H1 (cell line): ENCODE results near the gene TNNI3. TPM values are rescaled to one million over a fixed set of nuclear protein-coding genes. Genes with fewer than 3 reads are reported as not detected.

Experiments
- CTCF ChIA-PET: fragments of 300-600 bp; sonication (Branson Sonifier 250); formaldehyde crosslinking; loops from one replicate; lab custom pipeline; 2021; ENCODE audit not compliant: partially characterized antibody; lab: Charles Lee
- POLR2A ChIA-PET: fragments of 300-600 bp; sonication (Branson Sonifier 250); formaldehyde crosslinking; loops from one replicate; lab custom pipeline; 2021; ENCODE audit warnings: inconsistent platforms; ENCODE audit not compliant: partially characterized antibody; lab: Charles Lee
- DNase-seq, 2 experiments: peaks; one replicate each; pipeline versions ENCODE4 v3.0.0 to v3.0.0-alpha.2; 2010 to 2022; ENCODE audit warnings: low spot score in 2 of 2, low read depth in 1 of 2, mixed read lengths in 1 of 2
- FAIRE-seq: peaks from 2 replicates; lab custom pipeline; 2011; peaks lifted over from hg19 to GRCh38; lab: Jason Lieb, UNC
- H2AFZ ChIP-seq: 2 replicates; pipeline ENCODE4 v1.8.1; 2012; ENCODE audit warnings: low read length, inconsistent platforms
- H2AK5ac ChIP-seq: 2 replicates; pipeline ENCODE4 v1.6.1; 2013; ENCODE audit warnings: low read depth, low read length
- H2BK120ac ChIP-seq: replicated peaks from 2 replicates; pipeline ENCODE3; 2013; ENCODE audit warnings: low read depth, low read length, inconsistent platforms
- H2BK12ac ChIP-seq: 2 replicates; pipeline ENCODE4 v1.6.1; 2013; ENCODE audit warnings: low read depth, low read length
- H2BK15ac ChIP-seq: 2 replicates; pipeline ENCODE4 v1.6.1; 2013; ENCODE audit warnings: low read length
- H2BK20ac ChIP-seq: 2 replicates; pipeline ENCODE4 v1.6.1; 2013; ENCODE audit warnings: low read length
- H2BK5ac ChIP-seq: 2 replicates; pipeline ENCODE4 v1.6.1; 2013; ENCODE audit warnings: low read depth, low read length
- H3K14ac ChIP-seq: 2 replicates; pipeline ENCODE4 v1.6.1; 2013; ENCODE audit warnings: inconsistent platforms; ENCODE audit not compliant: insufficient read length
- H3K18ac ChIP-seq: 2 replicates; pipeline ENCODE4 v1.6.1; 2013; ENCODE audit warnings: low read length; ENCODE audit errors: extremely low read depth
- H3K23ac ChIP-seq: 2 replicates; pipeline ENCODE4 v1.6.1; 2013; ENCODE audit warnings: inconsistent platforms; ENCODE audit not compliant: insufficient read length
- H3K23me2 ChIP-seq: 2 replicates; pipeline ENCODE4 v1.6.1; 2013; ENCODE audit warnings: low read depth, low read length
- H3K27ac ChIP-seq: 2 replicates; pipeline ENCODE4 v1.6.1; 2011; ENCODE audit warnings: low read depth, low read length, inconsistent platforms
- H3K27me3 ChIP-seq, 4 experiments: replicated peaks in 1 of 4; 1 replicate in 1 of 4; 2 replicates in 3 of 4; pipeline versions ENCODE4 v1.6.1 to v1.8.1; 2011 to 2013; ENCODE audit warnings: low read length in 3 of 4, mild to moderate bottlenecking in 3 of 4, inconsistent platforms in 2 of 4, mixed read lengths in 2 of 4, moderate library complexity in 1 of 4; ENCODE audit not compliant: control insufficient read depth in 3 of 4, insufficient read depth in 3 of 4; ENCODE audit errors: extremely low read depth in 1 of 4
- H3K36me3 ChIP-seq, 4 experiments: 2 replicates each; pipeline versions ENCODE4 v1.6.1 to v1.8.1; 2011 to 2013; ENCODE audit warnings: mild to moderate bottlenecking in 4 of 4, low read length in 3 of 4, moderate library complexity in 2 of 4, control low read depth in 1 of 4, inconsistent platforms in 1 of 4; ENCODE audit not compliant: insufficient read depth in 4 of 4, control insufficient read depth in 2 of 4
- H3K4ac ChIP-seq: replicated peaks from 2 replicates; pipeline ENCODE3; 2013; ENCODE audit warnings: low read length, low read depth, mixed read lengths, inconsistent platforms; ENCODE audit not compliant: insufficient read length
- H3K4me1 ChIP-seq, 4 experiments: replicated peaks in 1 of 4; 1 replicate in 1 of 4; 2 replicates in 3 of 4; pipeline versions ENCODE4 v1.6.1 to v1.8.1; 2011 to 2013; ENCODE audit warnings: low read length in 3 of 4, inconsistent platforms in 2 of 4, mixed read lengths in 1 of 4; ENCODE audit not compliant: insufficient read depth in 4 of 4, control insufficient read depth in 3 of 4
- H3K4me2 ChIP-seq, 2 experiments: 2 replicates each; pipeline versions ENCODE4 v1.6.1 to v1.8.1; 2011 to 2013; ENCODE audit warnings: low read depth in 2 of 2, low read length in 2 of 2, control low read depth in 1 of 2, inconsistent platforms in 1 of 2, mild to moderate bottlenecking in 1 of 2; ENCODE audit not compliant: insufficient read depth in 1 of 2
- H3K4me3 ChIP-seq, 4 experiments: fragments of 200-600, 300-600 bp in 1 of 4; sonication (generic), shearing (Covaris generic), sonication (Bioruptor Twin) in 1 of 4; 2 replicates each; pipeline versions ENCODE4 v1.5.1 to v1.8.1; 2011 to 2016; ENCODE audit warnings: low read length in 4 of 4, low read depth in 3 of 4, control low read depth in 2 of 4, inconsistent platforms in 2 of 4, mild to moderate bottlenecking in 2 of 4, mixed read lengths in 1 of 4, moderate library complexity in 1 of 4; ENCODE audit not compliant: insufficient read depth in 2 of 4; ENCODE audit errors: extremely low read depth in 1 of 4
- H3K56ac ChIP-seq: replicated peaks from 2 replicates; pipeline ENCODE3; 2013; ENCODE audit warnings: low read depth, mild to moderate bottlenecking, mixed read lengths, low read length, inconsistent platforms; ENCODE audit not compliant: insufficient read length
- H3K79me1 ChIP-seq: 2 replicates; pipeline ENCODE4 v1.6.1; 2013; ENCODE audit warnings: low read depth, low read length, control low read depth
- H3K79me2 ChIP-seq, 2 experiments: 2 replicates each; pipeline versions ENCODE4 v1.6.1 to v1.8.1; 2012 to 2013; ENCODE audit warnings: low read length in 2 of 2, mild to moderate bottlenecking in 2 of 2, inconsistent platforms in 1 of 2; ENCODE audit not compliant: insufficient read depth in 2 of 2, control insufficient read depth in 1 of 2
- H3K9ac ChIP-seq, 4 experiments: replicated peaks in 1 of 4; 1 replicate in 1 of 4; 2 replicates in 3 of 4; pipeline versions ENCODE4 v1.6.1 to v1.8.1; 2011 to 2013; ENCODE audit warnings: low read depth in 3 of 4, low read length in 3 of 4, control low read depth in 2 of 4, mild to moderate bottlenecking in 2 of 4, moderate library complexity in 2 of 4, inconsistent platforms in 1 of 4; ENCODE audit errors: extremely low read depth in 1 of 4
- H3K9me3 ChIP-seq, 2 experiments: 2 replicates each; pipeline versions ENCODE4 v1.6.1 to v1.8.1; 2012 to 2013; ENCODE audit warnings: mild to moderate bottlenecking in 2 of 2, moderate library complexity in 2 of 2, control low read depth in 1 of 2, inconsistent platforms in 1 of 2, low read depth in 1 of 2, low read length in 1 of 2, mixed read lengths in 1 of 2; ENCODE audit not compliant: insufficient read depth in 2 of 2
- H4K20me1 ChIP-seq, 2 experiments: replicated peaks in 1 of 2; 2 replicates each; pipeline versions ENCODE3 to v1.8.1; 2011 to 2013; ENCODE audit warnings: inconsistent platforms in 2 of 2, low read length in 2 of 2, mild to moderate bottlenecking in 1 of 2; ENCODE audit not compliant: insufficient read depth in 2 of 2, control insufficient read depth in 1 of 2
- H4K5ac ChIP-seq: 2 replicates; pipeline ENCODE4 v1.6.1; 2013; ENCODE audit warnings: low read length, low read depth, mixed read lengths, inconsistent platforms; ENCODE audit not compliant: insufficient read length
- H4K8ac ChIP-seq: 2 replicates; pipeline ENCODE4 v1.8.0; 2013; ENCODE audit warnings: mild to moderate bottlenecking, moderate library complexity, low read length, inconsistent platforms; ENCODE audit not compliant: insufficient read depth; ENCODE audit errors: extremely low read depth
- H4K91ac ChIP-seq: replicated peaks from 2 replicates; pipeline ENCODE3; 2013; ENCODE audit warnings: low read length, mixed read lengths, inconsistent platforms; ENCODE audit not compliant: insufficient read length
- ATF2 ChIP-seq: IDR thresholded peaks from 2 replicates; pipeline ENCODE4 v1.6.1; 2012; ENCODE audit warnings: low read length, inconsistent platforms
- ATF3 ChIP-seq: IDR thresholded peaks from 2 replicates; pipeline ENCODE4 v1.6.1; 2011; ENCODE audit warnings: low read depth, mild to moderate bottlenecking, low read length; ENCODE audit not compliant: insufficient read depth
- EZH2 ChIP-seq: fragments of 200-600 bp; sonication (generic); IDR thresholded peaks from 2 replicates; pipeline ENCODE4 v1.7.1; 2012; ENCODE audit warnings: low read depth, mild to moderate bottlenecking, moderate library complexity, low read length, inconsistent platforms; ENCODE audit not compliant: severe bottlenecking
- JUN ChIP-seq: IDR thresholded peaks from 2 replicates; pipeline ENCODE4 v1.6.1; 2011; ENCODE audit warnings: low read depth, mild to moderate bottlenecking, improper control_type of control experiment, low read length
- JUND ChIP-seq: IDR thresholded peaks from 2 replicates; pipeline ENCODE4 v1.6.1; 2011; ENCODE audit warnings: mild to moderate bottlenecking, improper control_type of control experiment, low read length
- SP2 ChIP-seq: IDR thresholded peaks from 2 replicates; pipeline ENCODE4 v1.6.1; 2012; ENCODE audit warnings: mild to moderate bottlenecking, low read length, inconsistent platforms
- WGBS, 2 experiments: shearing (Covaris generic) in 1 of 2; methylation state at CpG; one replicate each; pipeline versions ENCODE4 v1.1.6 to v1.1.7; 2013 to 2015; ENCODE audit warnings: low lambda C conversion rate in 2 of 2, mixed read lengths in 2 of 2, inconsistent platforms in 1 of 2, low coverage in 1 of 2, missing lambda C conversion rate in 1 of 2; ENCODE audit not compliant: insufficient replicate concordance in 2 of 2, insufficient coverage in 1 of 2, insufficient read length in 1 of 2; ENCODE audit errors: extremely low coverage in 1 of 2, missing lambda C conversion rate in 1 of 2; 5-methylcytosine and 5-hydroxymethylcytosine counted together
- polyA plus RNA-seq, 7 experiments: library from polyadenylated mRNA; depleted of rRNA in 3 of 7; stranded (reverse) in 5 of 7; unstranded in 2 of 7; fragments of >200 nt in 5 of 7; fragments of 200-250 nt in 2 of 7; gene quantifications; 1 replicate in 5 of 7; 2 replicates in 1 of 7; 4 replicates in 1 of 7; pipeline versions ENCODE4 v1.2.1 to v1.2.3, GENCODE V29; 2011 to 2013; ENCODE audit warnings: missing spikeins in 2 of 7, mixed read lengths in 2 of 7
- total RNA-seq: library from RNA; stranded (reverse); fragmentation: NEBNext Ultra II Directional; extraction: Animal tissue kit (Norgen Biotek cat#: 25700); gene quantifications from 2 replicates; pipeline ENCODE4 v1.2.1, GENCODE V29; 2021
- TF ChIP-seq, protein P1 (sequence below): IDR thresholded peaks from 2 replicates; pipeline ENCODE4 v1.6.1; 2012; ENCODE audit warnings: inconsistent platforms

Gene TNNI3
- total and polyA plus RNA-seq, 2 of the 8 experiments (the other 6 are each of a cell fraction or from before 2014, with no cell fraction given) = 16.9 to 56.0 TPM

GRCh38 chr19:55206664-55207500 is 49.4 kb upstream of the TNNI3 start:
- H4K8ac ChIP-seq = 0 out of 2 replicates have a peak overlapping the region, but pooled peaks have one; percentile 3
- DNase-seq = peak in 1 of 2 experiments; percentile 74
- no peak overlapping the region for H3K56ac ChIP-seq
- no peak overlapping the region for H2BK5ac ChIP-seq
- ChIA-PET CTCF (interaction anchor here (0.8 to 1.5 kb wide), 5 partner anchors 9 to 71 kb away, joined by 3 to 5 read pairs (median 4); partner anchors contain the start of gene DNAAF3), POLR2A (interaction anchor here (0.9 to 1.1 kb wide), 5 partner anchors 9 to 201 kb away, joined by 3 to 4 read pairs (median 3); partner anchors contain the start of gene UBE2S)
- H3K14ac ChIP-seq = no peak overlapping the region
- no peaks in the 10 kb centered on the region; a peak in 1 of 7 replicates for H3K27me3 ChIP-seq
- no peaks in the 10 kb centered on the region for H3K79me1 ChIP-seq
- peak overlapping the region; percentile 60; the same call in 1 of the 2 replicates for H2BK12ac ChIP-seq
- H3K4me2 ChIP-seq = peak overlapping the region; percentile 47 to 53; a peak in 3 of 4 replicates
- no peaks in the 10 kb centered on the region for H3K36me3 ChIP-seq
- no peak overlapping the region for H2BK120ac ChIP-seq
- H3K27ac ChIP-seq = no peak overlapping the region
- H3K23me2 ChIP-seq = no peaks in the 10 kb centered on the region; the same call in 1 of the 2 replicates
- no peak overlapping the region for H3K23ac ChIP-seq
- no peak overlapping the region for H3K4me3 ChIP-seq
- no peak overlapping the region for H4K5ac ChIP-seq
- whole genome bisulfite sequencing, 2 experiments = 63% methylated on average over 26 of the region's 29 CpGs; no CpG with 5 or more reads in 1 of the 2 experiments
- peaks cover 0 to under 1% of the 10 kb centered on the region in 2 experiments; a peak in 1 of 4 replicates for H3K9me3 ChIP-seq
- no peak overlapping the region for H4K91ac ChIP-seq
- H2BK20ac ChIP-seq = no peak overlapping the region
- no peak overlapping the region for H2BK15ac ChIP-seq
- no peak overlapping the region for H3K4ac ChIP-seq
- no peak for FAIRE-seq
- no peak overlapping the region for H3K9ac ChIP-seq
- no peaks in the 10 kb centered on the region for H3K79me2 ChIP-seq
- peak overlapping the region; percentile 68; the same call in 1 of the 2 replicates for H2AFZ ChIP-seq
- no peak overlapping the region for H2AK5ac ChIP-seq
- peaks cover 0 to 3% (median under 1%) of the 10 kb centered on the region in 4 experiments; a peak in 2 of 7 replicates for H3K4me1 ChIP-seq
- no peak overlapping the region; the same call in 1 of the 2 replicates for H3K18ac ChIP-seq
- no peaks in the 10 kb centered on the region for H4K20me1 ChIP-seq
- TF ChIP-seq SP2 (no peak), EZH2 (no peak), JUN (0 out of 2 replicates have a peak, but pooled peaks have one; percentile 57), ATF2 (no peak), ATF3 (0 out of 2 replicates have a peak, but pooled peaks have one; percentile 27), JUND (peak; percentile 95)
- TF ChIP-seq, protein P1, sequence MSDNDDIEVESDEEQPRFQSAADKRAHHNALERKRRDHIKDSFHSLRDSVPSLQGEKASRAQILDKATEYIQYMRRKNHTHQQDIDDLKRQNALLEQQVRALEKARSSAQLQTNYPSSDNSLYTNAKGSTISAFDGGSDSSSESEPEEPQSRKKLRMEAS = peak; percentile 24; the same call in 1 of the 2 replicates
